ENCODE data around the gene CHI3L1.

Gene CHI3L1

GRCh38 chr1:203133970-203134725 lies 52.4 kb downstream of the CHI3L1 start:
- no peak for DNase-seq
- no peak for ATAC-seq

GRCh38 chr1:203131548-203132200 lies 54.8 kb downstream of the CHI3L1 start:
- ATAC-seq: no peak
- DNase-seq: no peak

GRCh38 chr1:203130358-203130985 lies 56.0 kb downstream of the CHI3L1 start:
- DNase-seq (no peak), ATAC-seq (no peak)

GRCh38 chr1:203129501-203130231 lies 56.8 kb downstream of the CHI3L1 start:
- DNase-seq (no peak), ATAC-seq (no peak)

Measured in stimulated activated naive CD8-positive, alpha-beta T cell treated with anti-CD3 and anti-CD28 coated beads, Interleukin-15, Interleukin-2, amounts not matched to agents 100 U/mL and 50 U/mL, for 24 hours (primary cell).